Measurements from ENCODE around the gene GTF2IRD2. TPM values are rescaled to one million over a fixed set of nuclear protein-coding genes. Genes with fewer than 3 reads are reported as not detected.
"Not testable (repeated sequence)": the region's sequence is repeated elsewhere in the genome, so short reads cannot be mapped to it uniquely, and the experiment has no call there.

Gene GTF2IRD2
- 15.6 and 18.3 TPM in 2 replicates for total RNA-seq (2021)
- percentile 54 among the genes with signal in this experiment for Bru-seq, nascent RNA
- BruChase-seq, experiment 1, labeled RNA remaining after a 2-hour chase = percentile 52 among the genes with signal in this experiment
- percentile 49 among the genes with signal in this experiment for BruChase-seq, experiment 2, labeled RNA remaining after a 6-hour chase
- long read RNA-seq, transcript GTF2IRD2-205 (3 exons, 578 nt) = major isoform, 14 of 36 reads
- long read RNA-seq, partial matches to known transcripts = 8 of 36 reads
- long read RNA-seq, other reads (novel, unspliced or antisense) = 8 of 36 reads

- H3F3A ChIP-seq (ENCODE audit: insufficient read depth, low read depth) = not testable (repeated sequence)
Measured at GRCh38 chr7:74850833-74851721, at the start of gene GTF2IRD2. GTF2IRD2 (minus strand) TSS chr7:74851605; CDS start chr7:74836378, 15,227 bp downstream.

DNA sequence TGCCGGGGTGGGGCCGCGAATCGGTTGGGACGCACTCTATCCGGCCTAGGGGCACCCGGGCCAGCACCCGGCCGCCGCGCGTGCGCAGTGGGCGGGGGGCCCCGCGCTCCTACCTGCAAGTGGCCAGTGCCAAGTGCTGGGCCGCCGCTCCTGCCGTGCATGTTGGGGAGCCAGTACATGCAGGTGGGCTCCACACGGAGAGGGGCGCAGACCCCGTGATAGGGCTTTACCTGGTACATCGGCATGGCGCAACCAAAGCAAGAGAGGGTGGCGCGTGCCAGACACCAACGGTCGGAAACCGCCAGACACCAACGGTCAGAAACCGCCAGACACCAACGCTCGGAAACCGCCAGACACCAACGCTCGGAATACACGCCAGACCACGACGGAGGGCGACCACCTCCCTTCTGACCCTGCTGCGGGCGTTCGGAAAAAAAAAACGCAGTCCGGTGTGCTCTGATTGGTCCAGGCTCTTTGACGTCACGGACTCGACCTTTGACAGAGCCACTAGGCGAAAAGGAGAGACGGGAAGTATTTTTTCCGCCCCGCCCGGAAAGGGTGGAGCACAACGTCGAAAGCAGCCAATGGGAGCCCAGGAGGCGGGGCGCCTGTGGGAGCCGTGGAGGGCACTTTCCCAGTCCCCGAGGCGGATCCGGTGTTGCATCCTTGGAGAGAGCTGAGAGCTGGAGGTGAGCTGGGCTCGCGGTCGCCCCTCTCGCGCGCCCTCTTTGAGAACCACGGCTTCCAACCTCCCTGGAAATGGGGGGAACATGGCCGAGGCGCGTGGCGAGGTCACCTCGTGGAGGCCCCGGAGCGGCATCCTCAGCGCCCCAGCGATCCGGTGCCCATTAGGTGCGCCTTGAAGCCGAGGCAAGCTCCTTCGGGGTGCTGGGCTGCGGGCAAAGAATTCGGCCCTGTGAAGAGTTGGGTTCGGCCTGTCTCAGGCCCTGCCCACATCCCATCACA is 39.0 kb upstream of the GTF2IRD2 start:
- H3K36me3 ChIP-seq (ENCODE audit: low read depth); H3F3A ChIP-seq (ENCODE audit: insufficient read depth, low read depth); H3K4me1 ChIP-seq (replicated peaks; ENCODE audit: insufficient read depth); POLR2A ChIA-PET (ENCODE audit: unreplicated experiment); H3K27me3 ChIP-seq (ENCODE audit: insufficient read depth, low read depth); H3K79me2 ChIP-seq (ENCODE audit: low read depth); CTCF ChIA-PET; H4K20me1 ChIP-seq (ENCODE audit: insufficient read depth); H3K9me3 ChIP-seq (ENCODE audit: insufficient read depth, low read depth); H3K9me2 ChIP-seq (ENCODE audit: insufficient read depth); intact Hi-C loops (cut with micrococcal nuclease; ENCODE audit: unreplicated experiment): not testable (repeated sequence)
- peak; percentile 73 to 94 for DNase-seq
- Histone ChIP-seq H2AFZ (peak overlapping the region; percentile 80; the same call in 1 of the 2 replicates), H3K4me2 (peak overlapping the region; percentile 62; the same call in 1 of the 2 replicates), H3K4me3 (peak overlapping the region; percentile 59; the same call in 1 of the 2 replicates), H3K27ac (peak overlapping the region; percentile 67)
- BruUV-seq (replicated peaks) = TSS peak; percentile 73

More at GRCh38 chr7:74850833-74851721, at the start of gene GTF2IRD2:
- H3K79me2 ChIP-seq (ENCODE audit: low read depth); BruUV-seq (replicated peaks); H3K4me2 ChIP-seq; POLR2A ChIA-PET (ENCODE audit: unreplicated experiment); H3K4me1 ChIP-seq (replicated peaks; ENCODE audit: insufficient read depth); H3K9me2 ChIP-seq (ENCODE audit: insufficient read depth); CTCF ChIA-PET; H4K20me1 ChIP-seq (ENCODE audit: insufficient read depth); H3K36me3 ChIP-seq (ENCODE audit: low read depth); intact Hi-C loops (cut with micrococcal nuclease; ENCODE audit: unreplicated experiment); H3K27me3 ChIP-seq (ENCODE audit: insufficient read depth, low read depth); H2AFZ ChIP-seq; H3K9me3 ChIP-seq (ENCODE audit: insufficient read depth, low read depth); H3K27ac ChIP-seq; H3K4me3 ChIP-seq; DNase-seq: not testable (repeated sequence)

DNA sequence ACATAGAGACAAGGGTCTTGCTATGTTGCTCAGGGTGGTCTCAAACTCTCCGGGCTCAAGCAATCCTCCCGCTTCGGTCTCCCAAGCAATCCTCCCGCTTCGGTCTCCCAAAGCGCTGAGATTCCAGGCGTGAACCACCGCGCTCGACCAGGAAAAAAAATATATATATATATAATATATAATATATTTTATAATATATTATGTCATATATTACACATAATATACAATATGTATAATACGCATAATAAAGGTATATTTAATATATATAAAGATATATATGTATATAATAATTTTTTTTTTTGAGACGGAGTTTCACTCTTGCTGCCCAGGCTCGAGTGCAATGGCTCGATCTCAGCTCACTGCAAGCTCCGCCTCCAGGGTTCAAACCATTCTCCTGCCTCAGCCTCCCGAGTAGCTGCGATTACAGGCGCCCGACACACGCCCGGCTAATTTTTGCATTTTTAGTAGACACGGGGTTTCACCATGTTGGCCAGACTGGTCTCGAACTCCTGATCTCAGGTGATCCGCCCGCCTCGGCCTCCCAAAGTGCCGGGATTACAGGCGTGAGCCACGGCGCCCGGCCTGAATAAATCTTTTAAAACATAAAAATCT is 38.2 kb upstream of the GTF2IRD2 start:
- H3K27me3 ChIP-seq (ENCODE audit: insufficient read depth, low read depth); H3F3A ChIP-seq (ENCODE audit: insufficient read depth, low read depth); BruUV-seq (replicated peaks); H3K4me2 ChIP-seq; H3K9me2 ChIP-seq (ENCODE audit: insufficient read depth); DNase-seq; intact Hi-C loops (cut with micrococcal nuclease; ENCODE audit: unreplicated experiment); H3K27ac ChIP-seq; POLR2A ChIA-PET (ENCODE audit: unreplicated experiment); CTCF ChIA-PET; H3K79me2 ChIP-seq (ENCODE audit: low read depth); H3K36me3 ChIP-seq (ENCODE audit: low read depth); H4K20me1 ChIP-seq (ENCODE audit: insufficient read depth); H3K4me1 ChIP-seq (replicated peaks; ENCODE audit: insufficient read depth); H2AFZ ChIP-seq; H3K9me3 ChIP-seq (ENCODE audit: insufficient read depth, low read depth): not testable (repeated sequence)
- peak overlapping the region; percentile 36; the same call in 1 of the 2 replicates for H3K4me3 ChIP-seq

DNA sequence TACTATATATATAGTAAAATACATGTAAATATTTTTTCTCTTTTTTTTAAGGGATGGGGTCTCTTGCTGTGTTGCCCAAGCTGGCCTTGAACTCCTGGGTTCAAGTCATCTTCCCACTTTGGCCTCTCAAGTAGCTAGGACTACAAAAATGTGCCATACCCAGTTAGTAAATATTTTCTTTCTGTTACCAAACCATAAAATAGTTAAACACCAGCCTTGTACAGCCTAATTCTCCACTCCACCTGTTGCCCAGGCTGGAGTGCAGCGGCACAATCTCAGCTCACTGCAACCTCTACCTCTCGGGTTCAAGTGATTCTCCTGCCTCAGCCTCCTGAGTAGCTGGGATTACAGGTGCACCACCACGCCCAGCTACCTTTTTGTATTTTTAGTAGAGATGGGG is 33.9 kb upstream of the GTF2IRD2 start:
- H3F3A ChIP-seq (ENCODE audit: insufficient read depth, low read depth); POLR2A ChIA-PET (ENCODE audit: unreplicated experiment); H4K20me1 ChIP-seq (ENCODE audit: insufficient read depth); H2AFZ ChIP-seq; H3K36me3 ChIP-seq (ENCODE audit: low read depth); H3K4me1 ChIP-seq (replicated peaks; ENCODE audit: insufficient read depth); H3K27ac ChIP-seq; H3K9me3 ChIP-seq (ENCODE audit: insufficient read depth, low read depth); intact Hi-C loops (cut with micrococcal nuclease; ENCODE audit: unreplicated experiment); H3K4me3 ChIP-seq; DNase-seq; H3K9me2 ChIP-seq (ENCODE audit: insufficient read depth); H3K79me2 ChIP-seq (ENCODE audit: low read depth); H3K4me2 ChIP-seq; CTCF ChIA-PET; H3K27me3 ChIP-seq (ENCODE audit: insufficient read depth, low read depth); BruUV-seq (replicated peaks): not testable (repeated sequence)

DNA sequence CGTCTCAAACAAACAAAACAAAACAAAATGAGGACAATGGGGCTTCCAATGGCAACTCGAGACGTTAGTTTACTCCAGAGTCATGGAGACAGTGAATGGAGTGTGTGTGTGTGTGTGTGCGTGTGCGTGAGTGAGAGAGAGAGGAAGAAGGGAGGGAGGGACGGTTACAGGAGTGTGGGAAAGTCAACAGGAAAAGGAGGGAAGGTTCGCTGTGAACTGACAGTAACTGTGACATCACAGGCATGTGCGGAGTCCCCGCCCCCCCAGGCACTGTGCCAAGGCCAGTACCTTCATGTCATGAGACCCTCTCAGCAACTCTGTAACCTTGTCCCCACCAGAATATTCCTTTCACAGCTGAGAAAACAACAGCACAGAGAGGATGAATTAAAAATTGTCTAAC is 30.7 kb upstream of the GTF2IRD2 start:
- H3K4me3 ChIP-seq; POLR2A ChIA-PET (ENCODE audit: unreplicated experiment); H3K27ac ChIP-seq; H3K79me2 ChIP-seq (ENCODE audit: low read depth); H3K9me3 ChIP-seq (ENCODE audit: insufficient read depth, low read depth); H3K4me1 ChIP-seq (replicated peaks; ENCODE audit: insufficient read depth); H3K27me3 ChIP-seq (ENCODE audit: insufficient read depth, low read depth); DNase-seq; H3K36me3 ChIP-seq (ENCODE audit: low read depth); H3F3A ChIP-seq (ENCODE audit: insufficient read depth, low read depth); BruUV-seq (replicated peaks); H3K4me2 ChIP-seq; H4K20me1 ChIP-seq (ENCODE audit: insufficient read depth); H2AFZ ChIP-seq; intact Hi-C loops (cut with micrococcal nuclease; ENCODE audit: unreplicated experiment); CTCF ChIA-PET; H3K9me2 ChIP-seq (ENCODE audit: insufficient read depth): not testable (repeated sequence)

DNA sequence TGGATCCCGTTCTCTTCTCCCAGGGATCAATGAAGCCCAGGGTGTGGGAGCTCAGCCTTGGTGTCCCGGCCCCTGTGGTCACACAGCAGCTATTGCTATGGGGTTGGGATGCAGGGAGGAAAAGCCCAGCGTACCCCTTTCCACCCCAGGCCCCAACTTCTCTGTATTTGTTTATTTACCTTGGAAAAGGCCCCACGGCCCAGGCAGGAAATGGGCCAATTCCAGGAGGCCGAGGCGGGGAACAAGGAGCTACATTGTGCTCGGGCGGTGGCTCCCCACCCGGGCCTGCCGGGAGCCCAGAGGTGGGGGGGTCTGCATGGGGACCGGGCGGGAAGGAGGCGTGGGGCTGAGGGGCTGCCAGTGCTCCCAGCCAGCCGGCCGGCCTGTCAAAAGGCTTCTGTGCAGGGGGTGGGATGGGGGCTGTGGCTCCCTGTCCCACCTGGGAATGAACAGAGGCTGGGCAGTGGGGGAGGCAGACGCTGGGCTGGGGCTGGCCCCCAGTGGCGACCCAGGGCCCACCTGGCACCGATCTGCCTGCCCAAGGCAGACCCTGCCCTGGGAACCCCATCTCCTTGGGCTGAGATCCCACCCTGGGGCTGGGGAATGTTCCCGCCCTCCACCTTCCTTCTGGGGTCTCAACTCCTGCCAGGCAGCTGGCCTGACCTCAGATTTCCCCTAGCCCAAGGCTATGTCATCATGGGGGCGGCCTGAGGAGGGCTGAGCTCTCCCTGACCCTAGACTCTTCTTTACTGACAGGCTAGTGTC is 23.5 kb upstream of the GTF2IRD2 start:
- H3K27ac ChIP-seq; H3K9me3 ChIP-seq (ENCODE audit: insufficient read depth, low read depth); intact Hi-C loops (cut with micrococcal nuclease; ENCODE audit: unreplicated experiment); H3K4me3 ChIP-seq; H2AFZ ChIP-seq; H3K27me3 ChIP-seq (ENCODE audit: insufficient read depth, low read depth); H3K4me2 ChIP-seq; DNase-seq; H3K36me3 ChIP-seq (ENCODE audit: low read depth); CTCF ChIA-PET; BruUV-seq (replicated peaks); H3K79me2 ChIP-seq (ENCODE audit: low read depth); H3K9me2 ChIP-seq (ENCODE audit: insufficient read depth); H3F3A ChIP-seq (ENCODE audit: insufficient read depth, low read depth); POLR2A ChIA-PET (ENCODE audit: unreplicated experiment); H3K4me1 ChIP-seq (replicated peaks; ENCODE audit: insufficient read depth); H4K20me1 ChIP-seq (ENCODE audit: insufficient read depth): not testable (repeated sequence)

Data from PC-9 (cell line).